HG03103 (cell line): ENCODE results near the gene ABCC4.

Source experiments
- ATAC-seq: cut with Tn5 transposase; IDR thresholded peaks from one replicate; pipeline ENCODE4 v1.9.1; 2021; ENCODE audit warnings: low read depth; ENCODE audit not compliant: unreplicated experiment

ABCC4 gene

DNA sequence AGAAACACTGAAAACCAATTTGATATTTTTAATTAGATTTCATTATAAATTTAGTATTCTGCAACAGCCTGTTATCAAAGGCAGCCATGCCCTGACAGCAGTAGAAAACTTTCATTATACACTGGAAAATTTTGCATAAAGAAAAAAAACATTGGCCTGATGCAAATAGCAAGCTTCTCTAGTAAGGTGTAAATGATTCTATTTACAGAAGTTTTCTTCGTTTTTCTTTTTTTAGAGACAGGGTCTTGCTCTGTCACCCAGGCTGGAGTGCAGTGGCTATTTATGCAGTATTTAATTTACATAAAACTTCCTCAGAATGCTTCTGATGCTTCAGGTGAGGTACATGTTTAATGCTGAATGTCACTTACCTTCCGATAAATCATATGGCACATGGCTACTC is 67.0 kb downstream of the ABCC4 start:
- ATAC-seq, result peak; percentile 79

DNA sequence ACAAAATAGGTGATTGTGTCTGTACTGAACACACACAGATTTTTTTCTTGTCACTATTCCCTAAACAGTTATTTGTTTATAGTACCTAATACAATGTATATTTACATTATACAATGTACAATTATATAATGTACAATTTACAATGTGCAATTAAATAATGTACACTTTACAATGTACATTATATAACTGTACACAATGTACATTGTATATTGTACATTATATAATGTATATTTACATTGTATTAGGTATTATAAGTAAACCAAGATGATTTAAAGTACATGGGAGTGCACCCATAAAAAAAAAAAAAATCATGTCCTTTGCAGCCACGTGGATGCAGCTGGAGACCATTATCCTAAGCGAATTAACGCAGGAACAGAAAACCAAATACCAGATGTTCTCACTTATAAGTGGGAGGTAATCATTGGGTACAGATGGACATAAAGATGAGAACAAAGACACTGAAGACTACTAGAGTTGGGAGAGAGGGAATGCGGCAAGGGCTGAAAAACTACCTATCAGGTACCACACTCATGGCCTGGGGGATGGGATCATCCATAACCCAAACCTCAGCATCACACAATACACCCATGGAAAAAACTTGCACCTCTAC is 68.1 kb downstream of the ABCC4 start:
- no peak for ATAC-seq

DNA sequence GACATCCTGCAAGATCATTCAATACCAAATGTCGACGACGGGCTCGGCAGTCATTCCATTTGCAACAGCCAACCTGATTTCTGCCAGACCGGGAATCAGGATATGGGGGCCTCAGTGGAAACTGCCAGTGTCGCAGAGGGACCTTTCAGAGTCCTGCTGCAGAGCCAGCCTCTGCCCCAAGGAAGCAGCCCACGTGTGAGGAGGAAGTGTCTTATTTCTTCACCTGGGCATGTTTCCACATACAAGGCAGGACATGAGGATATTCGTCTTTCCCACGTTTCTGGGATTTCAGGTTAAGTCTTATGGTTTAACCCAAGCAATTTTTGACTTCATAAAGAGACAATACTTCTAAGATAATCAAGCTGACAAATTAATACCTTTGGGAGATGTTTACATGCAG is 69.9 kb downstream of the ABCC4 start:
- ATAC-seq, result no peak

DNA sequence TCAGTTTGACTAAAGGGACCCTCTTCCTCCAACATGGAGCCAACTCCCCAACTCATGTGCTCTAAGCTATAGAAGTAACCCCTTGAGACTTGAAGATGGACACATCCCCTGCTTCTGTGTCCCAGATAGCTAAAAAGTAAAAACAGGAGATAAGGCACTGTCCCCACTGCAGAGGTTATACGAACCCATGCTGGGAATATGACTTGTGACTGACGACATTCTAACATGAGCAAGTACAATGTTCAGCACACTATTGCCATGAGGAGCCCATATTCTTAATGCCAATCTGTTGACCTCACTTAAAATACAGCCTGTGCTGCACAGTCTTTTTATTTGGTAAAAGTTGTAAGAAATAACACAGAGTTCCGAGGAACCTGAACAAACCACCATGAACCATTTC is 71.4 kb downstream of the ABCC4 start:
- no peak for ATAC-seq

DNA sequence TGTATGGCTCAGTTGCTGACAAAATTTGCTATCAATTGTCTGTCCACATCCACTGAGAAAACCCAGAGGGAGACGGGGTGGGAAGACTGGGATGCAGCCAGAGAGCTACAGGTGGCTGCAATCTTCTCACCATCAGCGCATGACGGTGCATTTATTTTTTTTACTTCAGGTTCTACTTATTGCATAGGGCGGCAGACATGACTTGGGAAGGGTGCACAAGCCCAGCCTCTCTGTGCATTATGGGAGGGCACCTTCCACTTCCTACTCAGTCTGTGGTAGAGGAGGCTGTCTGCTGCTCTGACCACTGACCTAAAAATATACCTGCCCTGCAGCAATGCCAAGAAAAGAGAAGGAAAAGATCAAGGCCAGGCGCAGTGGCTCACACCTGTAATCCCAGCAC is 73.1 kb downstream of the ABCC4 start:
- no peak for ATAC-seq

DNA sequence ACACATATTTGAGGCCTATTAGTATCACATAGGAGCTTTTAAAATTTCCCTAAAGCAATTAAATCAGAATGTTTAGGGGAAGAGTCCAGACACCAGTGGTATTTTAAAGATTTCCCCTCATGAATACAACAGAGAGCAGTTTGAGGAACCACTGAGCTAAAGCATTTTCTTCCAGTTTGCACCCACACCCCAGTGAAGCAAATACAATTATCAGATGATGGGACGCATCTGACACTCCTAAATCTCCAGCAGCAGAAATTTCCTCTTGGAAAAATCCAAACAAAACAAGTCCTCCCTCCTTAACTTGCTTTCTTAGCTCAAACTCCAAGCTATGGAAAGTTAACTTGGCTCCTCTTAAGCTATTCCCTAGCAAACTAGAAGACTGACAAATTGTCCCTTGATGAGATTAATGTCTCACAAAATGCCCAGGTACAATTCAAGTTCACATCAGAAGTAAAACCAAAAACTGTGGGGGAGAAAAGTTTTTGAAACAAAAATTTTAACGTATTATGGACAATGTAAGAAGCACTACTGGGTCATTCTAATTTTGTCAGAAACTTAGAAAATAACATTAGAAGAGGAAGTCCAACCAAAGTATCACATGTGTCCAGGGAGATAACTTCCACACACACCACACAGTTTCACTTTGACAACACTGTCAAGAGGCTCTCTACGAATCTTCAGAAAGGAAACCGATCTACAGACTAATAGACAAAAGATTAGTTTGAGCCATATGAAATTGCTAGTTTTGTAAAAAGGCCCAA is 74.1 kb downstream of the ABCC4 start:
- peak; percentile 89 for ATAC-seq

DNA sequence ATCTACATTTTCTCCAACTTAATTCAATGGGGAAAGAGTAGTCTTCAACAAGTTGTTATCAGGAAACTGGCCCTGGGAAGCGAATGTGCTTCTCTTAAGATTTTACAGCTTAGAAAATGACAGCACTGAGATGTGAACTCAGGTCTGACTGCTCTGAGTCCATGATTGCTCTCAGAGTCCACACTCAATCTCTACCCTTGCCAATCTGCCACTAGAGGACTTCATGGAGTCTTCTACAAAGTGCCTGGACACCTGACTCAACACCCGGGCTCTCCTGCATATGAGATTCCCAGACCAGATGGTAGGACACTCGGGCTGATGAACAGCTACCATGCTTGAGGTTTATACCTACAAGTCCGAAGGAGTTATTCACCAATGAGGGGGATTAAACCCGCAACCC is 74.8 kb downstream of the ABCC4 start:
- ATAC-seq, result no peak

DNA sequence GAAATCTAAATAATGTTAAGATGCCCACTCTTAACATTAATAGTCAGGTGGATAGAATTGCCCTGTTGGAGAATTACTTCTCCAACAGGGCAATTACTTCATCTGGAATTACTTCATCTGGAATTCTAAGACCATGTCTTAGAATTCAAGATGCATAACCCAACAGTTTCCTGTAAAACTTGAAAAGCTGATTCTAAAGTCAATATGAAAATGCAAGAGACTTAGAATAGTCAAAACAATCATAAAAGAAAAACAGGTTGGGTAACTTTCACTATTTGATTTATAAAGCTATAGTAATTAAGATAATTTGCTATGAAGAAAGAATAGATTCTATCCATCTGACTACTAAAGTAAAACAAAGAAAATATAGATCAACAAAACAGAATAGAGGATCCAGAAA is 75.2 kb downstream of the ABCC4 start:
- no peak for ATAC-seq

DNA sequence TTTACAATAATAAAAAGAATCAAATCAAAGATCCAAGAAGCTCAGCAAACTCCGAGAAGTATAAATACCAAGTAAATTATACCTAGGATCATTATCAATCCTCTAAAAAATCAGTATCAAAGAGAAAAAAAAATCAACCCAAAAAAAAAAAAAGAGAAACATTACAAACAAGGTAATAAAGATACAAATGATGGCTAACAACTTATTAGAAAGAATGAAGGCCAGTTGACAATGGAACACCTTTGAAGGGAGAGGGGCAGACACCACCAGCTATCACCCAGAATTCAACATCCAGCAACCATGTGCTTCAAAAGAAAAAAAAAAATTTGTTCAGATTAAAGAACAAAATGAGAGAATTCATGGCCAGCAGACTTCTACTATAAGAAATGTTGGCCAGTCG is 77.2 kb downstream of the ABCC4 start:
- no peak for ATAC-seq

DNA sequence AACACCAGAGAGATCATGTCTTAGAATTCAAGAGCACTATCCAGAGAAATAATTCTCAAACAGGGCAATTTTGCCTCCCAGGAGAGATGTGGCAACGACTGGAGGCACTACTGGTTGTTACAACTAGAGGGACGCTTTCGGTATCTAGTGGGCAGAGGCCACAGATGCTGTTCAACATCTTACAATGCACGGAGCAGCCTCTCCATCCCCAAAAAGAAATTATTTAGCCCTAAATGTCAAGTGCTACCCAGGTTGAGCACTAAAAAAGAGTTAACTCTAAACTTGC is 78.6 kb downstream of the ABCC4 start:
- ATAC-seq, result no peak

DNA sequence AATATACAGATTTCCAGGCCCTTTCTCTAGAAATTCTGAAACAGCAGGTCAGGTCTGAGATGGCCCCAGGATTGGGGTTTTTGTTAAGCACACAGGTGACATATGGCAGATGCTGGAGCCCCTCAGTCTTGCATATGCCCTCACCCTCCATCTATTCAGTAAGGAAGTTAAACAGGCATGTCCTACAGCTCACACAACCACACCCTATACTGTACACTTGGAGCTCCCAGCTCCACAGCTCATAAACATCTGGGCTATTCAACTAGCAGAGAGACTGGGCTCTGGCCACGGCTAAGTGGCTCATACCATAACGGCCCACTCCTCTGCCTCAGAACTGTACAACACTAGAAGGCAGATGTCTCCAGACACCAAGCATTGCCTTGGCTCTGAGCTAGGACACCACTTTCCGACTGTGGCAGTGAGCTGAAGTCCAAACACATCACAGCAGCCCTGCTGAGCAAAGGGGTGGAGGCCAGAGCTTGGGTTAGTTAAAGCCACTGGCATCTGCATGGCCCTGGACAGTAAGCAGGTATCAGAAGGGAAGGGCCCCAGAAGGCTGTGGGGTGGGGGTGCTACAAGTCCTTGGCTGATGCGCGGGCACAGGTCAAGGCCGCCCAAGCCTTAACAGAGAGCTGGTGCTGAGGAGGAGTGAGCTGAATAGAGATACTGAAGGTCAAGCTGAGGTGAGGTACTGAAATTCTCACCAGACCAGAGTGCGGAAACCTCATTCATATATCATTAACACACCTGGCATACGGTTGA is 79.1 kb downstream of the ABCC4 start:
- no peak for ATAC-seq

DNA sequence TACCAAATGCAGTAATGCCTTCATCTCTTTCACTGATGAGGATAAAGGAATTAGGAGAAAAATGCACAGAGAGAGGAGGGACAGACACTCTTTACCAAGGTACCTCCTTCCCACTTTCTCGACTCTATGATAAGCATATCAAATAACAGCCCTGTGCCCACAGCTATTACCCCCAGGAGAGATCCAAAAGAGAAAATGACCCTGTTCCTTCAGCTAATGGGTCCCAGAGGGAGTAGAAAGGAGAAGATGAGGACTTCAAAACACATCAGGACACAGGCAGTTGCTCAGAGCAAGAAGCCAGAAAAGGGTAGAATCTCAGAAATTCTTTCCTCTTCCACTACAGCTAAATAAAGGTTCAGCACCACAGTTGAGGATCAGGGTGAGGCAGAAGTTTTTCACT is 80.6 kb downstream of the ABCC4 start:
- ATAC-seq, result no peak

DNA sequence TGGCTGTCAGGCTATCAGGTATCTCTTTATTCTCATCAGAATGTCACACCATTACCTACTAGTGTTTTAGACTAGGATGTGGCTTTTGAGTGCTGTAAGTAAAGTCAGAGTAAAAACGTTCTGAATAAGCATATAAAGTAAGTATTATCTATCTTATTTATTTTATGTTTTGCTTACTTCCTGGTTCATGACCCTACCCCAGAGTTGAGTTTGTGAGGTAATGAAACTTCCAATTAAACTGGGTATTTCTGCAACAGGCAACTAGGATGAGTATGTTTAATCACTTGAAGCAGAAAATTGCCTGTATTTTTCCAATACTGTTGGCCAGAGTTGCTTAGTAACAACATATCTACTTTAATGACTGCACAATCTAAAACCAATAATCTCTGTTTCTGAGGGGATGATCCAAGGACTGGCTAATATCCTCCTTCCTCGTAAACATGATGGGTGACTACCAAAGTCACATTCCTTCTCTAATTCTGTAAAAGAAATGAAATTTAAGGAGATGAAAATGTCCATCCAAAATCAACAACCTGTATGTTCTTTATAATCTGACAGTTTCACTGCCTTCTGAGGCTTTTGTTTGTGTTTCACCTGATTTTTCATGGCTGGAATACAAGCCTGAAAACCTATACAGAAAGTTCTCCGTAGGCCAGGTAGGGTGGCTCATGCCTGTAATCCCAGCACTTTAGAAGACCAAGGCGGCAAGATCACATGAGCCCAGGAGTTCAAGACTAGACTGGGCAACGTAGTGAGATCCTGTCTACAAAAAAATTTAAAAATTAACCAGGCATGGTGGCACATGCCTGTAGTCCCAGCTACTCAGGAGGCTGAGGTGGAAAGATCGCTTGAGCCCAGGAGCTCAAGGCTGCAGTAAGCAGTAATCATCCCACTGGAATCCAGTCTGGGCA is 83.1 kb downstream of the ABCC4 start:
- ATAC-seq, result no peak

DNA sequence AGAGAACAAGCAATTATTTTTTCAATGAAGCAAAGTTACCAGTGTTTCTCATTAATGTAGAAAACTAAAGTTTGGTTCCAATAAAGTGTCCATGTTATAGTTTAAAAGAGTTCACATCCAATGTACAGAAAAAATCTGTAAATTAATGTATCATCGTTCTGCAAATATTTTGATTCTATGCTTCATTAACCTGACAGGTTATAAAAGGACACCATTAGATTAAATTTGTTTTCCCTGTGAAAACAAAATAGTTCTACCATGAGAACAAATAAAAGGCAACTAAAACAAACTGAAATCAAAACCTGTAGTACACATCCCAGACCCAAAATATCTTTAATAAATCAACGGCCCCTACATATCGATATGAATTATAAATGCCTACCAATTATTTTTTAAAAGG is 85.1 kb downstream of the ABCC4 start:
- ATAC-seq, result no peak

DNA sequence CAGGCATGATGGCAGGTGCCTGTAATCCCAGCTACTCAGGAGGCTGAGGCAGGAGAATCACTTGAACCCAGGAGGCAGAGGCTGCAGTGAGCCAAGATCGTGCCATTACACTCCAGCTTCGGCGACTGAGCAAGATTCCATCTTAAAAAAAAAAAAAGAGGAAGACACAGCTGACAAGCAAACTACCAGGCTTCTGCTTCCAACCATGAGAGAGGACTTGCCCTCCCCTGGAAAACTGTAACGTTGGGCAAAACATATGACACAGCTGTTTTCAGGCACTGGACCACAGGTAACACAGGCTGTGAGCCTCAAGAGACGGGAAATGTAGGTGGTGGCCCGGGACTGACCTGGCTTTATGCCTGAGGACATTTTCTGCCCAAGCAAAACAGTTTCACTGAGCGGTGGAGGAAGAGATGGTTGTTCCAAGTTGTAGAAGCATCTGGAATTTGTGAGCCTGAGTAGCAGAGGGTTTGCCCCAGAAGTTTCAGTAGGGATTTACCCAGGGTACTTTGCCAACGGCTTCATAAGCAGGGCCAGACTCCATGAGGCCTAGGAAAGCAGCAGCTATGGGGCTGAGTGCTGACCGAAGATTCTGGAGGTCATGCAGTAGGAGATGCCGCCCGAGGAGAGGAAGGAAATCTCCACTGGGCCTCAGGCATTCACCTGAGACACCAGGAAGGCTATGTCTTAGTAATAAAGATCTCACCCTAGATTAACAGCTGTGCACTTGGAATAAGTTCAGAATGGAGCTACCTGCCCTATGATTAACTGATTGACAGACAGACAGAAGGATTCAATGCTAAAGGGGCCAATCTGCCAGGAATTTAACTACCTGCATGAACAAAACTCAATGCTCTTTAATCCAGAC is 88.0 kb downstream of the ABCC4 start:
- ATAC-seq, result no peak

DNA sequence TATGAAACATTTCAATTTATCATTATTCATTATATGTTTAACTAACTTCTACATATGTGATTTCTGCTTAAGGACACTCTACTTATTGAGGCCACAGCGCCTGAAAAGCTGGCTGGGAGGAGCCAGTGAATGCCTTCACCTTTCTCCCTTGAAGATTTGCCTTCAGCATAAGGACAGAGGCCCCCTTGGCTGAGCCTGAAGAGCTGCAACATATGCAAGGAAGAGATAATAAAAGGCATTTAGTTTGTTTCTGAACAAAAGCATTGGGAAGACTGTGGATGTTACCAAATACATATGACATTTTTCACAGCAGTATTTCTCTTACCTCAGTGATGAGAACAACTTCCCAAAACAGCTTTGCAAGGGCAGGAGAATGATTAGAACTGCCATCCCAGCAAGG is 92.1 kb downstream of the ABCC4 start:
- ATAC-seq, result no peak

DNA sequence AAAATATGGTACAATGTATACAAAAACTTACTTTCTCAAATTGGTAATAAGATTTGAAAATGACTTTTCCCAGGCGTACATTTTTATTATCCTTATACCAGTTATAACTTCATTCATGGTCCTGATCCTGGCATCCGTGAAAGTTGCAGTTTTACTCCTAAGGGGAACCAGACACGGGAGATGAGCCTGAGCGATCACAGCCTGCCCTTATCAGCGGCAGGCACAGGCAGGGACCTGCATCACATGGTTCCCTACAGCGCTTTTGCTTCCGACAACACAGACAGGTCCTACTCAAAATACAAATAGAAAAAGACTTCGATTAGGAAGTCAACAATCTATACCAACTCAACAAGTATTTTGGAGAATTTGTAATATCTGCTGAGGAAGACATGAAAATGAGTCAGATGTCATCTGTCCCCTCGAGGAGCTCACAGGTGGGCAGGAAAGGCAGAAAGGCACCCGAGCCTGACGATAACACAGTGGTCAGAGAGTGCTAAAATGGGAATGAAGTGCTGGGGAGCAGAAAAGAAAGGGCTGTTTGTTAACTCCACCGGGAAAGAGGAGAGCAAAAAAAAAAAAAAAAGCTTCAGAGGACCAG is 93.4 kb downstream of the ABCC4 start:
- ATAC-seq, result peak; percentile 96

DNA sequence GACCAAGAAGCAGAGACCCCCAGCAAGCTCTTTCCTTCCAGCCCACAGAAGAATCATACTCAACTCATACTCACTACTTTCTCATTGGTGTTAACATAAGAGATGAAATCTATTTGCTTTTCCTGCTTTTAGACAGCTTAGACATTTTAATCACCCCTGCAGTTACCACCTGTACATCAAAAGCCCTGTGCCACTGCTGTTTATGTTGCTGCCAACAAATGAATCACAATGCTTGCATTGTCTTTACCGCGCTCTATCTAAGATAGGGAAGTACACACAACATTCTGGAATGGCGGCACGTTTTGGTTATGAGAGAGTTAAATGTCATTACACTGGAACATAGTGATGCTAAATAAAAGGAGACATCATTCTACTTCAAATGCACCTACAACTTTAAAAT is 95.1 kb downstream of the ABCC4 start:
- ATAC-seq, result no peak

DNA sequence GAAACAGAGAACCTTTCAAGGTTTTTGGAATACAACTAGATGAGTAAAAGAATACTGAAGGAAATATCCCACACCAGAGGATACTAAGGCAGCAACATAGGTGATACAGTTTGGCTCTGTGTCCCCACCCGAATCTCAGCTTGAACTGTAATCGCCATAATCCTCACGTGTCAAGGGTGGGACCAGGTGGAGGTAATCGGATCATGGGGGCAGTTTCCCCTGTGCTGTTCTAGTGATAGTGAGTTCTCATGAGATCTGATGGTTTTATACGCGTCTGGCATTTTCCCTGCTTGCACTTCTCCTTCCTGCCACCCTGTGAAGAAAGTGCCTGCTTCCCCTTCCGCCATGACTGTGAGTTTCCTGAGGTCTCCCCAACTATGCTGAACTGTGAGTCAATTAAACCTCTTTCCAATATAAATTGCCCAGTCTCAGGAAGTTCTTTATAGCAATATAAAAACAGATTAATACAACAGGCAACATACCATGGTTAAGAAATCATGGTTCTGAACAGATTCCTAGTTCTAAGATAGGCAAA is 97.0 kb downstream of the ABCC4 start:
- ATAC-seq, result no peak
